ENCODE data around the gene CHST15.

CHST15 gene

GRCh38 chr10:123995461-123996131 lies 97.8 kb downstream of the CHST15 start:
- peak; percentile 95 for DNase-seq (ENCODE audit: low read depth, low spot score)
- in situ Hi-C loops (cut with HindIII; ENCODE audit: low sequenced_read_pairs), result no loop called here
- peak overlapping the region; percentile 31 for H3K4me3 ChIP-seq (ENCODE audit: low read depth, low read length)
- TF ChIP-seq CTCF (IDR thresholded peaks at IDR 0.05; ENCODE audit: low read depth, low read length), result peak; percentile 48

- in situ Hi-C loops (cut with HindIII; ENCODE audit: low sequenced_read_pairs), result no loop called here
- peak overlapping the region; percentile 31 for H3K4me3 ChIP-seq (ENCODE audit: low read depth, low read length)
- no peak for DNase-seq (ENCODE audit: low read depth, low spot score)
- TF ChIP-seq CTCF (IDR thresholded peaks at IDR 0.05; ENCODE audit: low read depth, low read length), result no peak
Measured at GRCh38 chr10:123995082-123995460, 98.3 kb downstream of the CHST15 start.

- H3K4me3 ChIP-seq (ENCODE audit: low read depth, low read length), result peak overlapping the region; percentile 31
Measured at GRCh38 chr10:123994417-123995081, 98.8 kb downstream of the CHST15 start.

GRCh38 chr10:123993534-123994416 lies 99.6 kb downstream of the CHST15 start:
- no peak for TF ChIP-seq CTCF (IDR thresholded peaks at IDR 0.05; ENCODE audit: low read depth, low read length)
- in situ Hi-C loops (cut with HindIII; ENCODE audit: low sequenced_read_pairs), result no loop called here
- no peak for DNase-seq (ENCODE audit: low read depth, low spot score)
- H3K4me3 ChIP-seq (ENCODE audit: low read depth, low read length), result no peak overlapping the region

More at GRCh38 chr10:123994417-123995081, 98.8 kb downstream of the CHST15 start:
- TF ChIP-seq CTCF (IDR thresholded peaks at IDR 0.05; ENCODE audit: low read depth, low read length), result peak; percentile 94
- peak; percentile 90 for DNase-seq (ENCODE audit: low read depth, low spot score)
- in situ Hi-C loops (cut with HindIII; ENCODE audit: low sequenced_read_pairs), result no loop called here

GRCh38 chr10:123991611-123992570 lies 101.5 kb downstream of the CHST15 start:
- H3K4me3 ChIP-seq (ENCODE audit: low read depth, low read length), result no peak overlapping the region
- in situ Hi-C loops (cut with HindIII; ENCODE audit: low sequenced_read_pairs), result no loop called here
- no peak for TF ChIP-seq CTCF (IDR thresholded peaks at IDR 0.05; ENCODE audit: low read depth, low read length)
- DNase-seq (ENCODE audit: low read depth, low spot score), result no peak

Measured in astrocyte of the spinal cord (primary cell).